OCI-LY1 (cell line): ENCODE measurements around the gene OAT.

Source experiments
- H2AFZ ChIP-seq: fragments of 200-600 bp; sonication (generic), shearing (Covaris generic); 2 replicates; pipeline ENCODE4 v1.6.0; 2014; ENCODE audit warnings: antibody characterized with exemption, mild to moderate bottlenecking, low read length
- H3F3A ChIP-seq: fragments of 200-600 bp; sonication (generic), shearing (Covaris generic); 2 replicates; pipeline ENCODE4 v1.6.0; 2014; ENCODE audit warnings: mild to moderate bottlenecking, antibody characterized with exemption, low read length, moderate library complexity; ENCODE audit not compliant: insufficient read depth
- H3K27ac ChIP-seq: fragments of 200-600 bp; sonication (generic); 2 replicates; pipeline ENCODE4 v1.5.1; 2014; ENCODE audit warnings: low read length, mixed run types, mild to moderate bottlenecking, low read depth; ENCODE audit not compliant: poor library complexity, severe bottlenecking
- H3K27me3 ChIP-seq: fragments of 200-600 bp; sonication (generic); 2 replicates; pipeline ENCODE4 v1.6.0; 2014; ENCODE audit warnings: antibody characterized with exemption, mild to moderate bottlenecking, low read length, moderate library complexity; ENCODE audit not compliant: insufficient read depth
- H3K36me3 ChIP-seq: fragments of 200-600 bp; sonication (generic); 2 replicates; pipeline ENCODE4 v1.6.1; 2014; ENCODE audit warnings: mild to moderate bottlenecking, antibody characterized with exemption, low read length, moderate library complexity, mixed read lengths; ENCODE audit not compliant: insufficient read depth
- H3K4me1 ChIP-seq: fragments of 200-600 bp; sonication (generic); 2 replicates; pipeline ENCODE4 v1.5.1; 2014; ENCODE audit warnings: mild to moderate bottlenecking, low read length, moderate library complexity; ENCODE audit not compliant: insufficient read depth, severe bottlenecking
- H3K4me2 ChIP-seq: fragments of 200-600 bp; sonication (generic), shearing (Covaris generic); 2 replicates; pipeline ENCODE4 v1.6.1; 2014; ENCODE audit warnings: low read length
- H3K4me3 ChIP-seq: fragments of 200-600 bp; sonication (generic); 2 replicates; pipeline ENCODE4 v1.5.1; 2014; ENCODE audit warnings: low read length, low read depth, mild to moderate bottlenecking, mixed read lengths; ENCODE audit not compliant: poor library complexity, severe bottlenecking
- H3K79me2 ChIP-seq: fragments of 200-600 bp; shearing (Covaris generic); 2 replicates; pipeline ENCODE4 v1.6.1; 2016; ENCODE audit warnings: mixed run types, low read length, mixed read lengths; ENCODE audit not compliant: insufficient read depth
- H3K9ac ChIP-seq: fragments of 200-600 bp; sonication (generic), shearing (Covaris generic); 2 replicates; pipeline ENCODE4 v1.6.1; 2014; ENCODE audit warnings: mild to moderate bottlenecking, low read length, mixed read lengths
- H3K9me2 ChIP-seq: fragments of 200-600 bp; sonication (generic), shearing (Covaris generic); 2 replicates; pipeline ENCODE4 v1.6.1; 2014; ENCODE audit warnings: low read depth, mild to moderate bottlenecking, low read length, mixed read lengths
- H3K9me3 ChIP-seq: fragments of 200-600 bp; shearing (Covaris generic); 2 replicates; pipeline ENCODE4 v1.6.1; 2014; ENCODE audit warnings: low read length, mixed read lengths
- H4K20me1 ChIP-seq: fragments of 200-600 bp; sonication (generic), shearing (Covaris generic); 2 replicates; pipeline ENCODE4 v1.6.0; 2016; ENCODE audit warnings: mild to moderate bottlenecking, low read length; ENCODE audit not compliant: insufficient read depth
- CTCF ChIP-seq: fragments of 200-600 bp; sonication (generic), shearing (Covaris generic); IDR thresholded peaks from 2 replicates; pipeline ENCODE4 v1.5.1; 2017; ENCODE audit warnings: mild to moderate bottlenecking, antibody characterized with exemption, low read length, moderate library complexity, mixed read lengths
- EZH2 ChIP-seq: fragments of 200-600 bp; sonication (generic), shearing (Covaris generic); IDR thresholded peaks from 2 replicates; pipeline ENCODE4 v1.8.0; 2017; ENCODE audit warnings: borderline replicate concordance, mixed run types, mild to moderate bottlenecking, antibody characterized with exemption, low read length, moderate library complexity, mixed read lengths

OAT gene

GRCh38 chr10:124388823-124389612, 29.7 kb downstream of the OAT start:
- no peak overlapping the region for H3K27ac ChIP-seq
- H4K20me1 ChIP-seq, result no peaks in the 10 kb centered on the region
- no peaks in the 10 kb centered on the region for H3F3A ChIP-seq
- H3K36me3 ChIP-seq, result no peaks in the 10 kb centered on the region
- H3K9me2 ChIP-seq, result no peaks in the 10 kb centered on the region
- H3K9me3 ChIP-seq, result 0 out of 2 replicates have a peak, but pooled peaks cover 3% of the 10 kb centered on the region
- peak overlapping the region; percentile 36 for H2AFZ ChIP-seq
- H3K4me1 ChIP-seq, result peaks cover 7% of the 10 kb centered on the region
- peak overlapping the region; percentile 66 for H3K4me2 ChIP-seq
- H3K9ac ChIP-seq, result peak overlapping the region; percentile 48
- TF ChIP-seq EZH2, result no peak
- TF ChIP-seq CTCF, result peak; percentile 88
- peak overlapping the region; percentile 50 for H3K4me3 ChIP-seq
- H3K79me2 ChIP-seq, result no peaks in the 10 kb centered on the region
- H3K27me3 ChIP-seq, result no peaks in the 10 kb centered on the region; the same call in 1 of the 2 replicates

- Histone ChIP-seq H3K27me3 (no peaks in the 10 kb centered on the region; the same call in 1 of the 2 replicates), H3K4me3 (no peak overlapping the region), H3K9me3 (0 out of 2 replicates have a peak, but pooled peaks cover 3% of the 10 kb centered on the region), H3K27ac (no peak overlapping the region), H4K20me1 (no peaks in the 10 kb centered on the region), H3F3A (no peaks in the 10 kb centered on the region), H3K4me2 (no peak overlapping the region), H3K79me2 (no peaks in the 10 kb centered on the region), H3K36me3 (no peaks in the 10 kb centered on the region), H3K9ac (no peak overlapping the region), H2AFZ (no peak overlapping the region), H3K9me2 (no peaks in the 10 kb centered on the region), H3K4me1 (peaks cover 7% of the 10 kb centered on the region)
- TF ChIP-seq CTCF, result no peak
- TF ChIP-seq EZH2, result no peak
Measured at GRCh38 chr10:124388476-124388822, 30.3 kb downstream of the OAT start.

- Histone ChIP-seq H3K9ac (no peak overlapping the region), H3K9me2 (no peaks in the 10 kb centered on the region), H3K4me1 (peaks cover 7% of the 10 kb centered on the region), H4K20me1 (no peaks in the 10 kb centered on the region), H3F3A (no peaks in the 10 kb centered on the region), H2AFZ (no peak overlapping the region), H3K9me3 (no peaks in the 10 kb centered on the region), H3K27ac (no peak overlapping the region), H3K4me2 (no peak overlapping the region), H3K4me3 (no peak overlapping the region), H3K27me3 (no peaks in the 10 kb centered on the region; the same call in 1 of the 2 replicates), H3K36me3 (no peaks in the 10 kb centered on the region), H3K79me2 (no peaks in the 10 kb centered on the region)
- no peak for TF ChIP-seq EZH2
- no peak for TF ChIP-seq CTCF
Measured at GRCh38 chr10:124387078-124387874, 31.4 kb downstream of the OAT start.
